GM19193 (cell line): Measurements from ENCODE around the gene PLK1.

ENCODE experiments used
- POLR2A ChIP-seq: IDR thresholded peaks from 4 replicates; pipeline ENCODE4 v1.6.1; 2011; ENCODE audit not compliant: insufficient read depth, insufficient read length; ENCODE audit errors: extremely low read depth

Gene PLK1

DNA sequence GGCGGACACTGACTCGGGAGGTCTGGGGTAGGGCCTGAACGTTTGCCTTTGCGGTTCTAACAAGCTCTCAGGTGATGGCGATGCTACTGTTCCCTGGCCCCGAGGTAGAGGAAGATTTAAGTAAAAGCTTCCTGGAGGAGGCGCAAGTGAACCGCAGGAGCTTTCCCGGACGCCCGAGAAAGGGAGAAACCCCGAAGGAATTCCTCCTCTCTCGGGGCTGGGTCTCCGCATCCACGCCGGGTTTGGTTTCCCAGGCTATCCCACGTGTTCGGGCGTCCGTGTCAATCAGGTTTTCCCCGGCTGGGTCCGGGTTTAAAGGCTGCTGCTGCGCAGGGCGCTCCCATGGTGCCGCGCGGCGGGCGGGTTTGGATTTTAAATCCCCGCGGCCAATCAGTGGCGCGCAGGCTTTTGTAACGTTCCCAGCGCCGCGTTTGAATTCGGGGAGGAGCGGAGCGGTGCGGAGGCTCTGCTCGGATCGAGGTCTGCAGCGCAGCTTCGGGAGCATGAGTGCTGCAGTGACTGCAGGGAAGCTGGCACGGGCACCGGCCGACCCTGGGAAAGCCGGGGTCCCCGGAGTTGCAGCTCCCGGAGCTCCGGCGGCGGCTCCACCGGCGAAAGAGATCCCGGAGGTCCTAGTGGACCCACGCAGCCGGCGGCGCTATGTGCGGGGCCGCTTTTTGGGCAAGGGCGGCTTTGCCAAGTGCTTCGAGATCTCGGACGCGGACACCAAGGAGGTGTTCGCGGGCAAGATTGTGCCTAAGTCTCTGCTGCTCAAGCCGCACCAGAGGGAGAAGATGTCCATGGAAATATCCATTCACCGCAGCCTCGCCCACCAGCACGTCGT is at the start of gene PLK1:
Gene PLK1, plus strand, starts transcription at position 460 of the 844 bp plus-strand sequence. Its CDS starts 44 bp downstream, at position 504.
- TF ChIP-seq POLR2A: peak; percentile 67

DNA sequence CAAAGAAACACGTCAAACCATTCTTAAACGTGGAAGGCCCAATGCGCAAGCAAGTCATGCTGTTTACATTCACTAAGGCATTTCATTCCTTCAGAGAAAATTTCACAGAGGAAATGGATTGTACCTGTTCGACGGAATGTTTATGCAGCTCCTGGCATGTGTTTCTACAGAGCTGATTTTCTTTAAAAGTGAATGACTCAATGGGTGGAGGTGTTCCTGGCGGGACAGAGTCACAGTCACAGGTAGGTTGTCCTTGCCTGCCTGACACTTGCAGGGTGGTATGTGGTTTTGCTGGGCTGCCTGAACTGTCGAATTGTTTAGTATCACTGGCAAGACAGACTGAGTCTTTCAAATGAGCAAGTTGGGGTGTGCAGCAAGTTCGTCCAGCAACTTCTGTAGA is 49.2 kb upstream of the PLK1 start:
- TF ChIP-seq POLR2A: no peak

DNA sequence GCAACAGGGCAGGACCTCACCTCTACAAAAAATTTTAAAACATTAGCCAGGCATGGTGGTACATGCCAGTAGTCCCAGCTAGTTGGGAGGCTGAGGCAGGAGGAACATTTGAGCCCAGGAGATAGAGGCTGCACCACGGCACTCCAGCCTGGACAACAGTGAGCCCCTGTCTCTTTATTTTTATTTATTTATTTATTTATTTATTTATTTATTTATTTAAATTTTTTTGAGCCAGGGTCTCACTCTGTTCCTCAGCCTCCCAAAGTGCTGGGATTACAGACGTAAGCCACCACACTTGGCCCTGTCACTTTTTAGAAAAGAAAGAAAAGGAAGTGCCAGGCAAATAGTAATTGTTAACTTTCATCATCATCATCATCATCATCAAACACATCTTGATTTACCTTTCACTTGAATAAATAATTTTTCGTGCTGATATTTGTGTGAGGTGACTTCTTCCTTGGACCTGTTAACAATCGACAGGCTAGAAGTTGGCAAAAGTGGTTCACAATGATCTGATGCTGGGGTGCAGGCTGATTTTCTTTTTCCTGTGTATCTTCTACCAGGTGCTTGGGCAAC is 44.1 kb upstream of the PLK1 start:
- TF ChIP-seq POLR2A: no peak

DNA sequence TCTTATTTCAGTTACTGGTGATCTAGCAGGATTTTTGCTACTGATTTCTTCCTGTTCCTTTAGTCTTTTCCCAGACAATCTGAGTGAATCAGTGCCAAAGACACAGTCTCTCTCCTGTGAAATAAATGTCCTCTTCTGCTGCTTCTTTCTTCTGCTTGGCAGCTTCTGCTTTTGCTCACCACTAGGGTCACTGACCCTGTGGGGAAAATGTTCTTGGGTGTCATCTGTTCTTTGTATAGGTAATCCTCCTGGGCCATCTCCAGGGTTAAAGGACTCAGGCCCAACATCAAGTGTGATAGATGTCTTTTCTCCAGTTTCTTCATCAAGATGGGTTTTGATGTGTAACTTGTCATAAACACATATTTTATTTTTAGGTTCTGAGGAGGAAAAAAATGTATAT is 42.7 kb upstream of the PLK1 start:
- TF ChIP-seq POLR2A: no peak

DNA sequence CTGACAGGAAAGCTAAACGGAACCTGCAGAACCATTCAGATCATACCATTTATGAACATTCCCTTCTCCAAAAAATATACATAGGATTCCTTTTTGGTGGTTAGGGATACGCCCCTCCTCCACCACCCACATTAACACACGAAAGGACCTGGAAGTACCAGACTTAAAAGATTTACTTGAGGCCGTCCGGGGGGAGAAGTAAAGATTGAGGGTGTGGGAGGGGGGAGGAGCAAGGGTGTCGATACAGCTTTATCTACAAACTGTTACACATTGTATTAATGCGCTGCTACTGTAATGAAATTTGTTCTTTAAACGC is 38.1 kb upstream of the PLK1 start:
- TF ChIP-seq POLR2A: no peak

DNA sequence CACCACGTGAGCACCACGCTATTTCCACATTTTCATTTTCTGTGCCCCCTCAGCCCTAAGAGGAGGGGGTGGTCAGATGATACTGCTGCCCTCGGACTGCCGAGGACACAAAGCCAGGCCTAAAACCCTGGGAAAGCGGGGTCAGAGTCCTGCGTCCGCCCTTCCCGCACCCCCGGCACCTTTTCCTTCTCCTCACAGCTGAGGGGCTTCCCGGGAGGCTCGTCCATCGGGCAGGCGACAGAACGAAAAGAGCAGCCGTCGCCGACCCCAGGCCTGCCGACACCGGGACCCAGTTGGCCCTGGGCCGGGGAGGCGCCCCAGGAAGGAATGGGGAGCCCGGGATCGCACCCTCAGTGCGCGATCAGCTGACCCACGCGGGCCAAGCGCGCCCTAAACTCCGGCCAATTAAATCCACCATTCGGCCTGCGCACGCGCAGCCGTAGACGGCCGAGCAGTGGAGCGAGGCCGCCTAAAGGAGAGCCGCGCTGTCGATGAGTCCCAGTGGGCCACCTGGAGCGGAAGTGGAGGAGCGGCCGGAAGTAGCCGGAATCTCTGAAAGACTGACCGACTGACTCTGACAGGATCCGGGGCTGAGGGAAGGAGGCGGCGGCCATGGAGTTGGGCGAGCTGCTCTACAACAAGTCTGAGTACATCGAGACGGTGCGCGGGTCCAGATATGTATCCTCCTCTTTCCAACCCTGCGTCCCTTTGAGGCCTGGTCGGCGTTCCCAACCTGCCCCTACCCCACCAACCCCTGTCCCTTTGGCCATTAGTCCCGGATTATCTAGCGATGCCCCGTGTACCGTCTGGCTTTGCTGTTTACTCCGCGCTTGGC is 37.5 kb upstream of the PLK1 start, which contains the start of the genes DCTN5 and PALB2:
Gene DCTN5, plus strand, starts transcription at position 536 of the 835 bp plus-strand sequence. Its CDS starts 77 bp downstream, at position 613.
Gene PALB2, minus strand, starts transcription at position 380 of the 835 bp plus-strand sequence. Its CDS starts 153 bp downstream, at position 227.
- TF ChIP-seq POLR2A: peak; percentile 84

DNA sequence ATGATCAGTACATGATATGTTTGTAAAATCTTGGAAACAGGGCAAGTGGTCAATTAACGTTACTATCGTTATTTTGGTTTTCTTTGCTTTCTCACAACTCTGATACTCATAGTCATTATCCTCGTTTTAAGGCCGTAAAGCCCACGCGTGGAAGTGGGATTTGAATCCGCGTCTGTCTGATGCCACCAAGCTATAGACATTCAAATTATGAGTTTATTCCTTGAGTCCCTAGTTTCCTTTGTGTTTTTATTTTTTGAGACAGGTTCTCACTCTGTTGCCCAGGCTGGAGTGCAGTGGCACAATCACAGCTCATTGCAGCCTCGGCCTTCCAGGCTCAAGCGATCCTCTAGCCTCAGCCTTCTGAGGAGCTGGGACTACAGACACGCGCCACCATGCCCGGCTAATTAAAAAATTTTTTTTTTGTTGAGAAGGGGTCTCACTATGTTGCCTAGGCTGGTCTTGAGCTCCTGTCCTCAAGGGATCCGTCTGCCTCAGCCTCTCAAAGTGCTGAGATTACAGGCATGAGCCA is 36.4 kb upstream of the PLK1 start:
- no peak for TF ChIP-seq POLR2A

DNA sequence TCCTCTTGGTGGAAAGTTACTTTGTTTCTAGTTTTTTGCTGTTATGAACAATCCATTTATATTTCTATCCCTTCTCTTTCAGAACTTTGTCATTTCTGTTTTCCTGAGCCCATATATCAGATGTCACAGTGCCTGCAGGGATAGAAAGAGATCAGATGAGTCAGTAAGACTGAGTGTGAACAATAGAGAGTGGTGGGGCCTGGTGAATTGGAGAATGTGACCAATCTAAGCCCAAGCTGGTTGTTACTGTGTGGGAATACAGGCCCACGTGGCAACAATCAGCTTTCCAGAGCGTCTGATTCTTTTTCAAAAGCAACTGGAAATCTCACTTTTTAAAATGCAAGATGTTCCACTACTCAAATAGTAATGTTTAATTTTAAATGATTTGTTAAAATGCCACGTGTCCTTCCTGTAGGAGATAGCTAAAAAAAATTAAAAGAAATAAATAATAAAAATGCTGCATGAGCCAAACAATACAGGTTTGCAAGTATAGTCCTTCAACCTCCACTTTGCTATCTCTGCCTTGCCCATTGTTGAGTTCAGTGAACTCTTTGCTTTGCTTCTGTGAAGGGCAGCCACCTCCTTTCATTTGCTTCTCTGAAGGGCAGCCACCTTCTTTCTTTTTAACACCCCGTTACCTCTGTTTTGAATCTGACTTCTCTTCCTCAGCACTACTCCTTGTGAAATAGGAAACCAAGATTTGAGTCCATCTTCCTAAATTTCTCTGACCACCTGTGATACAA is 27.8 kb upstream of the PLK1 start:
- no peak for TF ChIP-seq POLR2A

DNA sequence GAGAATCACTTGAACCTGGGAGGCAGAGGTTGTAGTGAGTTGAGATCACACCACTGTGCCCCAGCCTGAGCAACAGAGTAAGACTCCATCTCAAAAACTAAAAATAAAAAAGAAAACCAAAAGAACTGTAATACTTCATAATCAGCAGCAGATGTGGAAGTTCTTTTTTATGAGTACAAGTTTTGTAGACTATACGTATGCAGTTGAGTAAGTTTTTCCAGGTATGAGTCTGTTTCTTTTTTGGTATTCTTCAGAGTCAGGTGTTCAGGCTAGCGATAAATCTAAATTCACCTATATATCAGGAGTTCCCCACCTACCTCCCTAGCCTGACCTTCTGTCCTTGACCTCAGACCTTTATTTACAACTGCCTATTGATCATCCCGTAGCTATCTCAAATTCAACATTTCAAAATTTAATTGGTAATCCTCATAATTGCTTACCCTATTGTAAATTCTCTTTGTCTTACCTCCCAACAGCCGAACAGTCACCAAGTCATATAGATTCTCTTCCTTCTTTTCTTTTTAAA is 26.7 kb upstream of the PLK1 start:
- TF ChIP-seq POLR2A: no peak

DNA sequence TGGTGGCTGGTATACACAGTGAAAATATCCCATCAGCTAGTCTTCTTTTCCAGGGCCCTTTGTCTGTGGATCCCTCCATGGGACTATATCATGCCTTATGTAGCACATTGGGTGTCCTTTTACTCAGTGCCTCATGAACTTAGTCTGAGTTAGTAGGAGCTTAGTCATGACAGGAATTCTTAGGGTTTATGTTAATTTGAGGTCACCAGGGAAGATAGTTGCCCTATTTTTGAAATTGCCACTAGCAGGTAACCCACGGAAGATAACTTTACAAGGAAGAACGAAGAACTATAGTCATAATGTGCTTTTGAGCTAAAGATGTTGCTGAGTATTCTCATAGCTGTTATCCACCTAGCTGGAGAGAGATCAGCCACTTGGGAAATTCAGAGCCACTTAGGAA is 14.8 kb upstream of the PLK1 start:
- TF ChIP-seq POLR2A: no peak

DNA sequence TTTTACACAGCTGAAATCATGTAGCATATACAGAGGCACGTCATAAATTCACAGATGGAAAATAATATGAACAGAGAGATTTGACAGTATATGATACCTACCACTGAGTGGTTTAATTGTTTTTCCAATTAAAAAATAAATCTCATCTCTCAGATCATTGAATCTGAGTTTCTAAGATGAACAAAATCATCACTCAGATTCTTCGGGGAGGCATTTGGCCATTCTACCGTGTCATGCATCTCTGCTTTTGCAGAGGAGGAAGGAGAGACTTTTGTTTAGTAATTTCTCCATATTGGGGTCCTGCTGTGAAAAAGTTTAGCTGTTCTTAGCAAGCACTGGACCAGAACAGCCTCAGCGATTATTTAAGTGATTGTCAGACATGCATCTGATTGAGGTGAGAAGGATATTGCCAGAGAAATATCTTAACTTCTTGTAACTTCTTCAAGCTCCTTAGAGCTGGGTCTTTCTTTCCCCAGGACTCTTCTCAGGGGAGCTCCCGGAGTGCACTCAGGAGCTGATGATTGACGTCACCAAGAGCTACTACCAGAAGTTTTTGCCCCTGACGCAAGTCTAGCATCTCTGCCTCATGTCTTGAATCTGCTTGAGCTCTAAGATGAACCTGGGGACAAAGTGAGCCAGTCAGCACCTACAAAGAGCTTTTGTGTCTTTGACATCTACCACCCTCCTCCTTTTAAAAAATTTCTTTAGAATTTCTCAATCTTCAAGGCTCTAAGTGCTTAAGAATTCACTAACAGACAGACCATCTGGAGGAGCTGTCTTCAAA is 11.9 kb upstream of the PLK1 start:
- no peak for TF ChIP-seq POLR2A

DNA sequence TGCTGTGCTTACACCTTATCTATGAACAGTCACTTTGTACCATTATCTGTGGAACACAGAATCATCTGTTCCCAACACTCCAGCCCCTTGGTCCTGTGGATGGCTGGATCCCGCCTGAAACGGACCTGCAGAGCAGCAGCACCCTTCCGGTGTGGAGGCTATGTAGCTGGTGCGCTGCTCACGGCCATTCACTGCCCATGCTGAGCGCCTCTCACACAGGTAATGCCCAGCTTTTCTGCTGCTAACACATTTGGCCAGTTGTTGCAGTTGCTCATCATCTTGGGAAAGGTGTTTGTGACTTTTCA is 11.4 kb upstream of the PLK1 start:
- TF ChIP-seq POLR2A: no peak

DNA sequence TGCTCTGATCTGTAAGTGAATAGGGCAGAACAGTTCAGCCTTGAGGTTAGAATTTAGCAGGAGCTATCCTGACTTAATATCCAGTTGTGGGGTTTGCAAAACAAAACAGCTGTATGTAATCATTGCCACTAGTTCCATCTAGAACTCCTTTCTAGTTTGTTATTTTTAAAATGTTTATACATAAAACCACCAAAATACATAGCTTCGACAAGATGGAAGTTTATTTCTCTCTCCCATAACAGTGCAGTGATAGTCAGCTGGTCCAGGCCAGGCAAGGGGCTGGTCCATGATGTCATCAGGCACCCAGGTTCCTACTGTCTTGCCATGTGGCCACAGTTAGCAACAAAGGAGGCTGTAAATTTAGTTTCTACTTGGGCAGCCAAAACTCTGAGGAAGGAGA is 10.5 kb upstream of the PLK1 start:
- no peak for TF ChIP-seq POLR2A

DNA sequence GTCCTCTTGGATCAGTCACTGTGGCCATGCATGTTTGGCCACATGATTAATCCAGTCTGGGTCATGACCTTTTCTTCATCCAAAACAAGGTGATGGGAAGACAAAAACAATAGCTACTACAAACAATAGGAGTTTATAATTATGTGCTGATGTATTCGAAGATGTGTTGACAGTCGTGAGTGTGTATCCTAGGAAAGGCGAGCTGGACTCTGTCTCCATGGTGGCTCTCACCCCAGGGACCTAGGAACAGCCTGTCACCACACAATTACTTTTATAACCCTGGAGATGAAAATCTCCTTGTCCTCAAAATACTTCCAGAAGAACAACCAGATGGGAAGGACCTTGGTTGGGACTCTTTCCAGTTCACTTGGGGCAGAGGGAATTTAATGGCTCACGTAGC is 9.8 kb upstream of the PLK1 start:
- no peak for TF ChIP-seq POLR2A
